Stomach (tissue), 4 donors: Measurements from ENCODE around the gene PTPRM.

Experiments used
- EP300 ChIP-seq: sonication (generic); formaldehyde crosslinking; IDR thresholded peaks from one replicate; pipeline ENCODE4 v1.6.1; 2017; ENCODE audit warnings: antibody characterized with exemption
- TF ChIP-seq, protein P1 (sequence below), 7 experiments: fragments of 450-650 bp in 4 of 7; fragments of 200-600 bp in 3 of 7; sonication (generic) in 3 of 7; IDR thresholded peaks; one replicate each; pipeline ENCODE4 v1.5.1; 2016 to 2019; ENCODE audit warnings: antibody characterized with exemption in 7 of 7, control low read depth in 2 of 7, mild to moderate bottlenecking in 1 of 7

DNA sequence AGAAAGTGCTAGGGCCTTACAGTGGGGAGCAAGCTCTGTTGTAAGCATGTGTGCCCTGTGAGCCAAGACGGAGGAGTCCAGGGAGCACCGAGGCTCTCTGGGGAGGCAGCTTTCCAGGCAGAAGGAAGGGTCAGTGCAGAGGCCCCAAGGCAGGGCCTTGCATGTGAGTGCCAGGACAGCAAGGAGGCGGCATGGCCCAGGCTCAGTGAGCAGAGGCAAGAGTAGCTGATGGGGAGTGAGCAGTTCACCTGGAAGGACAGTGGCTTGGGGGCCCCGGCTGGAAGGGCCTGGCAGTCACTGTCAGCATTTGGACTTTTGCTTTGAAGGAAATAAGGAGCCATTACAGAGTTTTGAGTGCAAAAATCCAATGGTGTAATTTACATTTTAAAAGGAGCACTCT, 818.3 kb downstream of the PTPRM start:
- TF ChIP-seq, protein P1, sequence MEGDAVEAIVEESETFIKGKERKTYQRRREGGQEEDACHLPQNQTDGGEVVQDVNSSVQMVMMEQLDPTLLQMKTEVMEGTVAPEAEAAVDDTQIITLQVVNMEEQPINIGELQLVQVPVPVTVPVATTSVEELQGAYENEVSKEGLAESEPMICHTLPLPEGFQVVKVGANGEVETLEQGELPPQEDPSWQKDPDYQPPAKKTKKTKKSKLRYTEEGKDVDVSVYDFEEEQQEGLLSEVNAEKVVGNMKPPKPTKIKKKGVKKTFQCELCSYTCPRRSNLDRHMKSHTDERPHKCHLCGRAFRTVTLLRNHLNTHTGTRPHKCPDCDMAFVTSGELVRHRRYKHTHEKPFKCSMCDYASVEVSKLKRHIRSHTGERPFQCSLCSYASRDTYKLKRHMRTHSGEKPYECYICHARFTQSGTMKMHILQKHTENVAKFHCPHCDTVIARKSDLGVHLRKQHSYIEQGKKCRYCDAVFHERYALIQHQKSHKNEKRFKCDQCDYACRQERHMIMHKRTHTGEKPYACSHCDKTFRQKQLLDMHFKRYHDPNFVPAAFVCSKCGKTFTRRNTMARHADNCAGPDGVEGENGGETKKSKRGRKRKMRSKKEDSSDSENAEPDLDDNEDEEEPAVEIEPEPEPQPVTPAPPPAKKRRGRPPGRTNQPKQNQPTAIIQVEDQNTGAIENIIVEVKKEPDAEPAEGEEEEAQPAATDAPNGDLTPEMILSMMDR (IDR thresholded peaks at IDR 0.05), result no peak
- TF ChIP-seq EP300, result no peak
